ENCODE results near the gene DRC1.
"Not testable (repeated sequence)": the region's sequence is repeated elsewhere in the genome, so short reads cannot be mapped to it uniquely, and the experiment has no call there.

The DRC1 gene

GRCh38 chr2:26363323-26363722 lies 38.4 kb upstream of the DRC1 start:
- FAIRE-seq: no peak

GRCh38 chr2:26363958-26364357 lies 37.8 kb upstream of the DRC1 start:
- TF ChIP-seq, protein P1, sequence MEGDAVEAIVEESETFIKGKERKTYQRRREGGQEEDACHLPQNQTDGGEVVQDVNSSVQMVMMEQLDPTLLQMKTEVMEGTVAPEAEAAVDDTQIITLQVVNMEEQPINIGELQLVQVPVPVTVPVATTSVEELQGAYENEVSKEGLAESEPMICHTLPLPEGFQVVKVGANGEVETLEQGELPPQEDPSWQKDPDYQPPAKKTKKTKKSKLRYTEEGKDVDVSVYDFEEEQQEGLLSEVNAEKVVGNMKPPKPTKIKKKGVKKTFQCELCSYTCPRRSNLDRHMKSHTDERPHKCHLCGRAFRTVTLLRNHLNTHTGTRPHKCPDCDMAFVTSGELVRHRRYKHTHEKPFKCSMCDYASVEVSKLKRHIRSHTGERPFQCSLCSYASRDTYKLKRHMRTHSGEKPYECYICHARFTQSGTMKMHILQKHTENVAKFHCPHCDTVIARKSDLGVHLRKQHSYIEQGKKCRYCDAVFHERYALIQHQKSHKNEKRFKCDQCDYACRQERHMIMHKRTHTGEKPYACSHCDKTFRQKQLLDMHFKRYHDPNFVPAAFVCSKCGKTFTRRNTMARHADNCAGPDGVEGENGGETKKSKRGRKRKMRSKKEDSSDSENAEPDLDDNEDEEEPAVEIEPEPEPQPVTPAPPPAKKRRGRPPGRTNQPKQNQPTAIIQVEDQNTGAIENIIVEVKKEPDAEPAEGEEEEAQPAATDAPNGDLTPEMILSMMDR (IDR thresholded peaks at IDR 0.05; ENCODE audit: insufficient read depth, missing control alignments): no peak
- no peak for FAIRE-seq
- no peak for DNase-seq (ENCODE audit: insufficient read length, low spot score)

More at GRCh38 chr2:26363323-26363722, 38.4 kb upstream of the DRC1 start:
- TF ChIP-seq, protein P1 (IDR thresholded peaks at IDR 0.05; ENCODE audit: insufficient read depth, missing control alignments): no peak
- DNase-seq (ENCODE audit: insufficient read length, low spot score): no peak

- no peak for DNase-seq (ENCODE audit: insufficient read length, low spot score)
- TF ChIP-seq, protein P1 (IDR thresholded peaks at IDR 0.05; ENCODE audit: insufficient read depth, missing control alignments): no peak
- FAIRE-seq: no peak
These were observed 37.1 kb upstream of the DRC1 start for GRCh38 chr2:26364669-26365068.

DNA sequence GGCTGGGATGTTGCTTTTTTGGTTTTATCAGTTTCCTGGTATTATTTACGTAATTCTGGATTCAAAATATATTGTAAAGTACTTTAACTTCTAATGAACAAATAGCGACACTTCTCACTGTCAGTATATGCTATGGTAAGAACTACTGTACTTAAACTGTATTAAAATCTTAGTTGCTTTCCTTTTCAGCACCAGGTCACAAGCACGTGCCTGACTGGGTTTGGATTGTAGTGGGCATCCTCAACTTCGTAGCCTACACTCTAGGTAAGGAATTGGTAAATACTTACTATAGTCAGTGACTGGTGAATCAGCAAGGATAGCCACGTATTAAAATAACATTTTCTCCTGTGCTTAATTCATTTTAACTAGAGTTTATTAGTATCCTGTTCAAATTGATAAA lies 34.8 kb upstream of the DRC1 start:
- FAIRE-seq: no peak
- TF ChIP-seq, protein P1 (IDR thresholded peaks at IDR 0.05; ENCODE audit: insufficient read depth, missing control alignments): no peak
- no peak for DNase-seq (ENCODE audit: insufficient read length, low spot score)

DNA sequence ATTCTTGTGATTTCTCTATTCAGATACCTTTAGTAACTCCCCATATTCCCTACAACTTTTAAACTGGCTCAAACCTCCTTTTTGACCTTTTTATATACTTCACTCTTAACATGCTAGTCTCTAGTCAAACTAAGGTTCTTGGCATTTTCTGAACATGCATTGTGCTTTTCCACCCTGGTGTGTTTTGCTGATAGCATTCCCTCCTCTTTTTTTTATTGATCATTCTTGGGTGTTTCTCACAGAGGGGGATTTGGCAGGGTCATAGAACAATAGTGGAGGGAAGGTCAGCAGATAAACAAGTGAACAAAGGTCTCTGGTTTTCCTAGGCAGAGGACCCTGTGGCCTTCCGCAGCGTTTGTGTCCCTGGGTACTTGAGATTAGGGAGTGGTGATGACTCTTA lies 32.1 kb upstream of the DRC1 start:
- not testable (repeated sequence) for DNase-seq (ENCODE audit: insufficient read length, low spot score); FAIRE-seq

DNA sequence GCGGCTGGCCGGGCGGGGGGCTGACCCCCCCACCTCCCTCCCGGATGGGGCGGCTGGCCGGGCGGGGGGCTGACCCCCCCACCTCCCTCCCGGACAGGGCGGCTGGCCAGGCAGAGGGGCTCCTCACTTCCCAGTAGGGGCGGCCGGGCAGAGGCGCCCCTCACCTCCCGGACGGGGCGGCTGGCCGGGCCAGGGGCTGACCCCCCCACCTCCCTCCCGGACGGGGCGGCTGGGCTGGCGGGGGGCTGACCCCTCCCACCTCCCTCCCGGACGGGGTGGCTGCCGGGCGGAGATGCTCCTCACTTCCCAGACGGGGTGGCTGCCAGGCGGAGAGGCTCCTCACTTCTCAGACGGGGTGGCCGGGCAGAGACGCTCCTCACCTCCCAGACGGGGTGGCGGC lies 30.8 kb upstream of the DRC1 start:
- not testable (repeated sequence) for FAIRE-seq; DNase-seq (ENCODE audit: insufficient read length, low spot score)

DNA sequence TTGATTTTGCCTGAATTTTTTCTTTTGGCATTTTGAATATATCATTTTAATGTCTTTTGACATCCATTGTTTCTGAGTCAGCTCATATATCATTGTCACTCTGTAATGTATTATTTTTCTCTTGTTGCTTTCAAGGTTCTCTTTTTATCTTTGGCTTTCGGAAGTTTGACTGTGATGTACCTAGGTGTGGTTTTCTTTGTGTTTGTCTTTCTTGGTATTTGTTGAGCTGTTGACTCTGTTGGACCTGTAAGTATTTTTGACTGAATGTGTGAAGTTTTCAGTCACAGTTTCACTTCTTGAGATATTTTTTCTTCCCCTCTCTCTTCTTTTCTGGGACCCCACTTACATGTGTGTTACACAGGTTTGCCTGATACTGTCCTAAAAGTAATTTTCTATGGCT lies 24.9 kb upstream of the DRC1 start:
- TF ChIP-seq, protein P1 (IDR thresholded peaks at IDR 0.05; ENCODE audit: insufficient read depth, missing control alignments): no peak
- FAIRE-seq (no peak), DNase-seq (ENCODE audit: insufficient read length, low spot score) (no peak)

- TF ChIP-seq, protein P1 (IDR thresholded peaks at IDR 0.05; ENCODE audit: insufficient read depth, missing control alignments): no peak
- DNase-seq (ENCODE audit: insufficient read length, low spot score): no peak
- no peak for FAIRE-seq
These were observed 21.4 kb upstream of the DRC1 start for GRCh38 chr2:26380281-26380680.

Measured in D721Med (cell line).